Panc1 (cell line): ENCODE measurements around the gene SLC9B2. TPM values are rescaled to one million over a fixed set of nuclear protein-coding genes. Genes with fewer than 3 reads are reported as not detected.

ENCODE experiments used
- ATAC-seq: fragments of 200-7000 bp; cut with Tn5 transposase; 2 replicates; pipeline ENCODE4 v1.9.1; 2020; ENCODE audit warnings: mild to moderate bottlenecking, moderate library complexity
- BruUV-seq: library from RNA; stranded (reverse); fragments of 400-500 nt; replicated peaks from 2 replicates; lab custom pipeline; 2021; lab: Mats Ljungman, UMichigan
- CTCF ChIA-PET: fragments of 300-600 bp; sonication (Branson Sonifier 250); formaldehyde crosslinking; loops from one replicate; lab custom pipeline; 2022; ENCODE audit warnings: antibody characterized with exemption; lab: Charles Lee
- POLR2A ChIA-PET: fragments of 300-600 bp; sonication (Branson Sonifier 250); formaldehyde crosslinking; loops from one replicate; lab custom pipeline; 2022; ENCODE audit warnings: antibody characterized with exemption; lab: Charles Lee
- DNase-seq: peaks from one replicate; pipeline ENCODE4 v3.0.0-alpha.2; 2010; ENCODE audit warnings: low read depth, low spot score
- H3K27ac ChIP-seq: 2 replicates; pipeline ENCODE4 v1.5.1; 2011; ENCODE audit warnings: mild to moderate bottlenecking, low read length, inconsistent platforms
- H3K27me3 ChIP-seq: fragments of 200-500 bp; sonication (Bioruptor generic); 2 replicates; pipeline ENCODE4 v1.6.0; 2014; ENCODE audit warnings: low read length, inconsistent platforms; ENCODE audit not compliant: control insufficient read depth, insufficient read depth
- H3K36me3 ChIP-seq: fragments of 200-500 bp; sonication (Bioruptor generic); 2 replicates; pipeline ENCODE4 v1.5.1; 2014; ENCODE audit warnings: inconsistent platforms, mild to moderate bottlenecking, low read length, moderate library complexity; ENCODE audit not compliant: control insufficient read depth, insufficient read depth
- H3K4me1 ChIP-seq: 2 replicates; pipeline ENCODE4 v1.5.1; 2011; ENCODE audit warnings: inconsistent platforms, mild to moderate bottlenecking, low read length, moderate library complexity; ENCODE audit not compliant: control insufficient read depth, insufficient read depth
- H3K4me3 ChIP-seq, 2 experiments: 2 replicates each; pipeline ENCODE4 v1.5.1; 2011 to 2012; ENCODE audit warnings: low read depth in 2 of 2, low read length in 2 of 2, mild to moderate bottlenecking in 2 of 2, inconsistent platforms in 1 of 2, moderate library complexity in 1 of 2
- H3K9me3 ChIP-seq: fragments of 200-500 bp; sonication (Bioruptor generic); 2 replicates; pipeline ENCODE4 v1.5.1; 2014; ENCODE audit warnings: low read depth, mild to moderate bottlenecking, inconsistent platforms, low read length, moderate library complexity; ENCODE audit not compliant: control insufficient read depth, insufficient read depth
- POLR2AphosphoS5 ChIP-seq: IDR thresholded peaks from 2 replicates; pipeline ENCODE4 v1.6.1; 2012; ENCODE audit warnings: mild to moderate bottlenecking, low read depth, low read length, moderate library complexity
- REST ChIP-seq, 2 experiments: IDR thresholded peaks; 2 replicates each; pipeline ENCODE4 v1.6.1; 2011 to 2012; ENCODE audit warnings: low read depth in 2 of 2, control low read depth in 1 of 2, low read length in 1 of 2, mild to moderate bottlenecking in 1 of 2, moderate library complexity in 1 of 2; ENCODE audit not compliant: insufficient read depth in 1 of 2
- SIN3A ChIP-seq: IDR thresholded peaks from 2 replicates; pipeline ENCODE4 v1.6.1; 2012; ENCODE audit warnings: low read depth, mild to moderate bottlenecking, low read length, moderate library complexity, borderline replicate concordance; ENCODE audit not compliant: insufficient read depth
- TCF7L2 ChIP-seq: IDR thresholded peaks from 2 replicates; pipeline ENCODE4 v1.6.1; 2011; ENCODE audit warnings: mild to moderate bottlenecking, low read depth, low read length, inconsistent platforms
- in situ Hi-C: cut with HindIII; loops from 2 replicates; pipeline ENCODE4 v1.10.0; 2016; ENCODE audit warnings: low sequenced_read_pairs, low pct_unique_long_range_greater_than_20kb
- intact Hi-C: fragments of 100-400 bp; cut with micrococcal nuclease; formaldehyde crosslinking; loops from one replicate; pipeline ENCODE4 v1.10.0; 2022; ENCODE audit not compliant: unreplicated experiment
- total RNA-seq: library from RNA; stranded (reverse); gene quantifications from one replicate; pipeline ENCODE4 v1.2.1, GENCODE V29; 2021; ENCODE audit not compliant: unreplicated experiment
- TF ChIP-seq, protein P1 (sequence below): fragments of 450-650 bp; IDR thresholded peaks from 2 replicates; pipeline ENCODE4 v1.5.1; 2017; ENCODE audit warnings: mild to moderate bottlenecking

SLC9B2 gene
- total RNA-seq, 1 experiment from 2014 or later: 14.6 TPM

GRCh38 chr4:103036169-103036568 is 40.4 kb downstream of the SLC9B2 start:
- no peaks in the 10 kb centered on the region for H3K27me3 ChIP-seq
- no TSS peak for BruUV-seq
- intact Hi-C loops (no loop called here), in situ Hi-C loops (no loop called here)
- ATAC-seq: no peak
- no peak overlapping the region for H3K4me3 ChIP-seq
- TF ChIP-seq REST (IDR thresholded peaks at IDR 0.05; ENCODE audit: insufficient read depth in 1 of 2, low read depth in 2 of 2, low read length in 1 of 2) (no peak), POLR2AphosphoS5 (no peak), SIN3A (no peak), TCF7L2 (no peak)
- TF ChIP-seq, protein P1, sequence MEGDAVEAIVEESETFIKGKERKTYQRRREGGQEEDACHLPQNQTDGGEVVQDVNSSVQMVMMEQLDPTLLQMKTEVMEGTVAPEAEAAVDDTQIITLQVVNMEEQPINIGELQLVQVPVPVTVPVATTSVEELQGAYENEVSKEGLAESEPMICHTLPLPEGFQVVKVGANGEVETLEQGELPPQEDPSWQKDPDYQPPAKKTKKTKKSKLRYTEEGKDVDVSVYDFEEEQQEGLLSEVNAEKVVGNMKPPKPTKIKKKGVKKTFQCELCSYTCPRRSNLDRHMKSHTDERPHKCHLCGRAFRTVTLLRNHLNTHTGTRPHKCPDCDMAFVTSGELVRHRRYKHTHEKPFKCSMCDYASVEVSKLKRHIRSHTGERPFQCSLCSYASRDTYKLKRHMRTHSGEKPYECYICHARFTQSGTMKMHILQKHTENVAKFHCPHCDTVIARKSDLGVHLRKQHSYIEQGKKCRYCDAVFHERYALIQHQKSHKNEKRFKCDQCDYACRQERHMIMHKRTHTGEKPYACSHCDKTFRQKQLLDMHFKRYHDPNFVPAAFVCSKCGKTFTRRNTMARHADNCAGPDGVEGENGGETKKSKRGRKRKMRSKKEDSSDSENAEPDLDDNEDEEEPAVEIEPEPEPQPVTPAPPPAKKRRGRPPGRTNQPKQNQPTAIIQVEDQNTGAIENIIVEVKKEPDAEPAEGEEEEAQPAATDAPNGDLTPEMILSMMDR: no peak
- no peaks in the 10 kb centered on the region for H3K9me3 ChIP-seq
- no peak overlapping the region for H3K27ac ChIP-seq
- no peaks in the 10 kb centered on the region for H3K4me1 ChIP-seq
- no peak for DNase-seq
- ChIA-PET CTCF (no interaction called here), POLR2A (no interaction called here)
- H3K36me3 ChIP-seq: no peaks in the 10 kb centered on the region

DNA sequence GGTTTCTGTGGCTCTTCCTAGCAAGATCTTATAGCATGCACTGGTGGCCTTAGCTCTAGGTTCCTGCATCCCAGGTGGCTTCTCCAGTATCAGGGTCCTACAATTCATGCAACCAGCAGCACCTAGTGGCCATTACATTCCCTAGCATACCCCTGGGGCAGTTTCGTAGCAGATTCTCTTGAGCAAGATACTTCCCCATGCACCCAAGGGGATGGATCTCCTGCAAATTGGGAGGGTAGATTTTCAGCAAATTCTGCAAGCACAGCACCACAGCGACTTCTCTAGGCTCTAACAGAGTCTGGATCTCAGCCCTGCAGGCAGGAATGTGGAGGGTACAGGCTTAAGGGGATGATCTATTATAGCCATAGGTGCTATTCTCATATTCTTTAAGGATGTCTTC is 44.0 kb downstream of the SLC9B2 start:
- ATAC-seq (peak; percentile 80), DNase-seq (no peak)
- ChIA-PET CTCF (no interaction called here), POLR2A (no interaction called here)
- Histone ChIP-seq H3K36me3 (no peaks in the 10 kb centered on the region; the same call in 1 of the 2 replicates), H3K27ac (no peak overlapping the region), H3K27me3 (no peaks in the 10 kb centered on the region), H3K4me1 (no peaks in the 10 kb centered on the region), H3K4me3 (no peak overlapping the region), H3K9me3 (no peaks in the 10 kb centered on the region)
- BruUV-seq: no TSS peak
- intact Hi-C loops (no loop called here), in situ Hi-C loops (no loop called here)
- no peak for TF ChIP-seq REST (IDR thresholded peaks at IDR 0.05; ENCODE audit: insufficient read depth in 1 of 2, low read depth in 2 of 2, low read length in 1 of 2)
- TF ChIP-seq, protein P1: peak; percentile 64
